ENCODE measurements around the gene POLD3.
A peak's percentile ranks its signal among the peaks of the same experiment; 100 is the strongest.

Gene POLD3

DNA sequence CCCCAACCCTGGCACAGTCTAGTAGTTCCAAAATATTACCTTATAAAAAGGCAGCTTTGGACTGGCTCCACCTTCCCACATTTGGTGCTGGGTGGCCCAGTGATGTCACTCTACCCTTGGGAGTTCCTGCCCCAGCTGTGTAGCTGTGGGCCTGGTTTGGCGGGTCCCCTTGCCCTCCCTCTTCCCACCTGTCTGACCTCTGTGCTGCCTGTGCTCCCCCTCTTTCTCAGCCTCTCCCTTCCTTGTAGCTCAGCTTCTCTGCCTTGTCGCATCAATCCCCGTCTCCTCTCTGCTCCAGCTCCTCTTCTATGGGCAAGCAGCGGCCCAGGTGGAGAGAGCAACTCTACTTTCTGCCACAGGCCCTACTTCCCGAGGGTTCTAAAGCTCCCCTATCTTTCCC, 84.2 kb downstream of the POLD3 start:
- no peak for DNase-seq

- no peak for DNase-seq
These were observed 84.7 kb downstream of the POLD3 start for GRCh38 chr11:74677131-74677530.

GRCh38 chr11:74678041-74678440, 85.7 kb downstream of the POLD3 start:
- no peak for DNase-seq

DNA sequence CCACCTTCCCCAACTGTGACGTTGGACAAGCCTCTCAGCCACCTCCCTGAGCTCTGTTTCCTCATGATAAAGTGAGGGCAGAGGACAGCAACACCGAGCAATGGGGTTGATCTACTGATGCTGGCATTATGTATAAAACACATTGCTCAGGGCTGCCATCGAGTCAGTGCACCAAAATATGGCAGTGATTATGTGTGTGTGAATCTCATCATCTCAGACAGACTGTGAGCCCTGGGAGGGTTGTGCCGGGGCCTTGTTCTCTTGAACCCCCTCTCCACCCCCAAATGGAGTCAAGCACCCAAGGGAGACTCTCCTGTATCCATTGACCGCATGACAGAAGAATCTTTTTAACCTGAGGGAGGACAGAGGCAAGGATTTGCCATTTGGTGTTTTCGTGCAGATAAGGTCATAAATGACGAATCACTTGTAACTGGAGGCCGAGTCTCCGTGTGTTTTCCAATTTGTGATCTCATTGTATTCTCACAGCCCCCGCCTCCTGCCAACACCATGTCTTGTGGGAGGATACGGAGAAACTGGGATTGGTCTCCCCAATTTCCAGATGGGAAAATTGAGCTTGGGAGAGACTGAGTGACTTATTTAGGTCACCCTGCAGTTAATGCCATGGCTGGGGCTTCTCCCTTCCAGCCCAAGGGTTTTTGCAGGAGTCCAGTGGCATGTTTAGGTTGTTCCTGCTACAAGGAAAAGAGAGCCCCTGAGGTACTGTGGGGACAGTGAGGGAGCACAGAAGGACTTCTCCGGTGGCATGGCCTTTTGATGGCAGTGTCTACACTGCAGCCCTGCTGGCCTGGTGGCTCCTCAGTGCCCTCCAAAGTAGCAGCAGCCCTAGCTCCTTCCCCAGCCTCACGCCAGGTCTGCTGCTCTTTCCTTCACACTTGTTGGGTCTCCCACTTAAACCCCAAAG, 86.5 kb downstream of the POLD3 start:
- no peak for DNase-seq

DNA sequence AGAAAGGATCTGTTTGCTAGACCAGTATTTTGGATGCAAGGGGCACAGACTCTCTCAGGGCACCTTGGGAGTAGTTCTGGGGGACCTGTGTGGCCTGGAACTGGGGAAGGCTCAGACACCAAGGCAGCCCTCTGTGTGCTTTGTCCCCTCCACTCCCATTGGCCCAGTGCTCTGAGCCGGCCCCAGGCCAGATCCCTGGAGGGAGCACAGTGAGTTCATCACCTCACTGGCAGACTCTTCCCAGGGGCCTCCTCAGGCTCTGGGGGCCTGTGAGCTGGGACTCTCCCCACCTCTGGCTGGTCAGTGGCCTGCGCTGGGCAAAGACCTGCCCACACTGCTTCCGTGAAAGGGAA, 87.1 kb downstream of the POLD3 start:
- no peak for DNase-seq

DNA sequence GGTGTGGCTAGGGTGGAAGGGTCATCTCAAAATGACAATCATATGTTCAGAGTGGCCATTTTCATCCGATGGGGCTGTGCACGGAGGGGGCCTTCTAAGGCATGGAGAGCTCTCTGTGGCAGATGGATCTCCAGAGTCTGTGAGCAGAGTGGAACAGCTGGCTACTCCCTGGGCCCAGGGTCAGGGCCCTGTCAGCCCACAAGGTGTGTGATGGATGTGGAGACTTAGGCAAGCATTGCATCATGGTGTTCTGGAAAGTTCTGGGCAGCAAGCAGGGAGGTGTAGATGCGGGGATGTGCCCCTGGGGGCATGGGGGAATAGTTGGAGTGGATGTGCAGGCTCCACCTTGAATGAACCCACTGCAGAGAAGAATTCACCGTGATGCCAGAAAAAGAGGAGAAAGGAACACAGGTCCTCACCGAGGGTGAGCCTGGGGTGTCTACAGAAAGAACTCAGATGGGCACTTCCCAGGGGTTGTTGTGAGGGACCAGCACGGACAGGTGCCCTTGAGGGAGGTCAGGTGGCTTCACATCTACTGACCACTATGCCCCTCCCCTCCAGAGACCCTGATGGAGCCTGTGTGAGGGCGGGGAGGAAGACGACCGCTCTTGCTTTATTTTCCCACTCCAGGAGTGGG, 87.8 kb downstream of the POLD3 start:
- no peak for DNase-seq

- no peak for DNase-seq
These were observed 88.5 kb downstream of the POLD3 start for GRCh38 chr11:74680703-74681531.

DNA sequence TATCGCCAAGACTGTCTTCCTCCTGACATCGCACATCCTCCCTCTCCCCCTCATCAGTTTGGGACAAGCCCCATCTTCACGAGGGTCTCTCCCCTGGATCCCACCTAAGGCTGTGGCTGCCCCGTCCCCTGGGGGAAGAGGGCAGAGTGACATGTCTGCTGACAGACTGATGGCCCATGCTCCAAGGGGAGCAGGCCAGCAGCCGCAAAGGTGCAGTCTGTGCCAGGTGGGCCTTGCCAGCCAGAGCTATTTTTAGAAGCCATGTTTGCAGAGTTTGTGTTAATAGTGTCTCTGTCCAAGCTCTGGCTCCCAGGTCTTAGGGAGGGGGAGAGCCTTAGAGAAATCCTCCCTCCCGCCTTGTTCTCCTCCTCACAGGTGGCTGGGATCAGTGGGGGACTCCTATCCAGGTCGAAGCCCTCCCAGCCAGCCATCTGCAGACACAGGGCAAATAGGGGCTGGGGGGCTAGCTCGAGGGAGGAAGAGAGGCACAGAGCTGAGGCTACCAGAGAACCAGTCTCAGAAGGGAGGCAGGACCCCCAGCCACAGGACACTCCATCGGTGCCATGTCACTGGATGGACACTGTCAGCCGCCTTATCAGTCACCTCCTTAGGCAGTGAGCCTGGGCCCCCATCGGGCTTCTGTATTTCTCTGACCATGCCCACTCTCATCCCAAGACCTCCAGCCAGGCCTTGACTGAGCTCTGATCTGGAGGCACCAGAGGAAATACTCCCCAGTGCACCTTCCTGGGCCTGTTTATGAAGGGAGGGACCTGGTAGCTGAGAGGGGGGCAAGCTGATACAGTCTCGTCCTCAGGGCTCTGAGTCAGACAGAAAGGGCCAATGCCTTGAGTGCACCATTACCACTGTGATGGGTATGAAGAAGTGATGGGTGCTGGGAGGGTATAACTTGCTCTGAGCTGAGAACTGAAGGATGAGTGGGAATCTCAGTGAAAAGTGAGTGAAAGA, 89.6 kb downstream of the POLD3 start:
- no peak for DNase-seq

- no peak for DNase-seq
These were observed 90.4 kb downstream of the POLD3 start for GRCh38 chr11:74682731-74683278.

DNA sequence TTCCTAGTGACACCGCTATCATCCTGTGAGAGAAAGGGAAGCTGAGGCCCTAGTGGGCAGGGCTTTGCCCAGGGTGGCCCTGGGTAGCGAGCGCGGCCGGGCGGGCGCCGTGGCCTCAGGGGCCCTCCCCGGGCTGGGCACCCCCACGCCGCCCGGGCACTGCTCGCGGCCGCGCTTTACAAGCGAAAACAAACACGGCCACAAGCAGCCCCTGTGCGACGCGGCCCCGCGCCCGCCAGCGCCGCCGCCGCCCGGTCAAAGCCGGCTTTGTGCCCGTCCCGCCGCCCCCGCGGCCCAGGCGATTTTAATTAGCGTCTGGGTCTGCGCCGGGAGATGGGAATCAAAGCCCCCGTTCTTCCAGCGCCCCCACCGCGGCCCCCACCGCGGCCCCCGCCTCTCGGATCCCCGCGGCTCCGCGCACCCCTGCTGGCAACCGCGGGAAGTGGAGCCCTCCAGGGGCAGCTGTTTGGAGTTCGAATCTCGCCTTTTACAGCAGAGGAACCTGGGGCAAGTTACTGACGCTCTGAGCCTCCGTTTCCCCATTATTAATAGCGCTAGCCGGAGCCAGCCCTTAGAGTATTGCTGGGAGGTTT, 91.0 kb downstream of the POLD3 start:
- DNase-seq: peak; percentile 39

DNA sequence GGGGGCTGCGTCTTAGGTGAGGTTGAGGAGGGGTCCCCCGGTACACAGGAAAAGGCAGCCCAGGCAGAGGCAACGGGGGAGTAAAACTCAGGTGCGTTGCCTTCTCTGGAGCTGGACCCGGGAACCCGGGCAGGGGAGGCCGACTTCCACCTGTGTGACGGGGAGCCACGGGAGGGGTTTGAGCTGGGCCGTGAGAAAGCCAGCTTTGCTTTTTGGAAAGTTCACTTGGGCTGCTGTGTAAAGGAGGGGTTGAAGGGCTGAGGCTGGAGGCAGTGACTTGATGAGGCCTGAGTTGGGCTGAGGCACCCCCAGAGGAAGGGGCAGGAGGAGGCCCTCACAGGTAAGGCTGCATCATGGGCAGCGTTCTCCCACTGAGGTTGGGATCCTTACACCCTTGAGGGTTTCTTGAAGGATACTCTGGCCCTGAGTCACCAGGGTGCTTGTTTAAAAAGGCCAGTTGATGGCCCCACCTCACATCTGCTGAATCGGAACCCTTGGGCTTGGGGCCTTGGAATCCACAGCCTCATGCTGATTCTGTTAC, 91.6 kb downstream of the POLD3 start:
- DNase-seq: no peak

- no peak for DNase-seq
These were observed 92.3 kb downstream of the POLD3 start for GRCh38 chr11:74684661-74685060.

DNA sequence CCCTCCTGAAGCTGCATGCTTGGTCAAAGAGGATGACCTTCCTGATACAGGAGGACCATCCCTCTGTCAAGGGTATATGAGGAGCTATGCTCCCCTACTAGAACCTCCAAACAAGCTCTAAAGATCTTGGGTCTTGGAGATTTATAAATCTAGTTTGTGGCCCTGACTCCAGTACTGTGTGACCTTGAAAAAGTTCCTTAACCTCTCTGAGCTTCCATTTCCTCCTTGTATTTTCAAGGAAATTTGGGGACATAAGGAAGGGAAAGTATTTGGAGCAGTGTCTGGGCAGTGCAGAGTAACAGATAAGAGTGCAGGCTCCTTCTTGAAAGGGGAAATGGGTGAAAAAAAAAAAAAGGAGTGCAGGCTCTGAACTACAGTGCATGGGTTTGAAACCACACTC, 93.0 kb downstream of the POLD3 start:
- no peak for DNase-seq

DNA sequence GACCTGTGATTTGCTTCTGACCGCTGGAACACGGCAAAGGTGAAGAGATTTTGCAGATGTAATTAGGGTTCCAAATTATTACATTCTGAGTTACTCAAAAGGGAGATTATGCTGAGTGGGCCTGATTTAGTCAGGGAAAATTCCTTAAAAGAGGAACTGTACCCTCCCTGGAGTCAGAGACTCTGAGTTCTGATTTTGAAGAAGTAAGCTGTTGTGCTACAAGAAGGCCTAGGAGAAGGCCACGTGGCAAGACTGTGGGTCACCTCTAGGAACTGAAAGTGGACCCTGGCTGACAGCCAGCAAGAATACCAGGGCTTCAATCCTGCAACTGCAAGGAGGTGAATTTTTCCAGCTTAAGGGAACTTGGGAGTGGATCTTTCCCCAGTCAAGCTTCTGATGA, 93.5 kb downstream of the POLD3 start:
- DNase-seq: no peak

DNA sequence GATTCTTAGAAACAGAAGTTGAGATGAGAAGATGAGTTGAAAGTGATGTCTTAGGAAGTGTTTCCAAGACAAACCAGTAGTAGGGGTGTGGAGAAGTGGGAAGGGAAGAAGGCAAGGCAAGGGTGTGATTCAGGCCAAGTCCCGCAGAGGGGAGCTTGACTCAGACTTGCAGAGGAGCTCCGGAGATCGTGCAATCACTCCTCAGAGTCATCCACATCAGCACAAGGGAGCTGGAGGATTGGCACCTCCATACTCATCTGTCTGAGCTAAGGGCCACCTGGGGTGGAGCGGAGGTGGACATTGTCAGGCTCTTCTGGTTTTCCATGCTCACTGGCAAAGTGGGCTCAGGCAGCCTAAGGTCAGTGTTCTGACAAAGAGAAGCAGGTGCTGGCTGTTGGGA, 94.4 kb downstream of the POLD3 start:
- DNase-seq: peak; percentile 56

DNA sequence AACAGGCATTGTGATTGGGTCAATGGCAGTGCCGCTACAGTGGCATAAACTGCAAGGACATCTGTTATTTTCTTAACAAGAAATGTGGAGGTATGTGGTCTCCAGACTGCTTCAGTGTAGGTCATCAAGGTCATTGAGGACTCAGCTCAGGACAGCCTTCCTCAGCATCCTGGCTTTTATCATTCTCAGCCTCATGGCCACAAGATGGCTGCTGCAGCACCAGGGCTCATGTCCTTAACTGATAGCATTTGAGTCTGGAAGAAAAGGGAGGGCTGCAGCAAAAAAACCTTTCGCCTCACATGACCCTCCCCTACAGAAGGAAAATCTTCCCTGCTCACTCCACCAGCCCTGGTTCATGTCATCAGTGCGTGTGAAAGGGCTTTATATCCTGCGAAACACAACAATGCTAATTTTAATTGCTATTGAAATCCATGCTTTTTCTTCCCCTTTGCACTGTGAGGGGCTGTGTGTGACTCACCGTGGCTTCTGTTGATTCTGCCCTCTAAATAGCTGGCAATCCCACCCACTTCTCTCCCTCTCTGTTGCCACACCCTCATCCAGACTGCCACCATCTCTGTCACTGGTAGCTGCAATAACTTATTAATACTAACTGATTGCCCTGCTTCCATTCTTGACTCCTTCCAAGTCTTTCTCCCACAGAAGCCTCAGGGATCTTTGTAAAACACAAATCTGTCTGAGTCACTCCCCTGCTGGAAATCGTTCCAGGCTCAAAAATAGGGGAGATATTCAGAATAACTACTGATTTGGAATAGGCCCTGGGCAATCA, 95.0 kb downstream of the POLD3 start:
- peak; percentile 36 for DNase-seq

- DNase-seq: no peak
These were observed 97.3 kb downstream of the POLD3 start for GRCh38 chr11:74689666-74690065.

DNA sequence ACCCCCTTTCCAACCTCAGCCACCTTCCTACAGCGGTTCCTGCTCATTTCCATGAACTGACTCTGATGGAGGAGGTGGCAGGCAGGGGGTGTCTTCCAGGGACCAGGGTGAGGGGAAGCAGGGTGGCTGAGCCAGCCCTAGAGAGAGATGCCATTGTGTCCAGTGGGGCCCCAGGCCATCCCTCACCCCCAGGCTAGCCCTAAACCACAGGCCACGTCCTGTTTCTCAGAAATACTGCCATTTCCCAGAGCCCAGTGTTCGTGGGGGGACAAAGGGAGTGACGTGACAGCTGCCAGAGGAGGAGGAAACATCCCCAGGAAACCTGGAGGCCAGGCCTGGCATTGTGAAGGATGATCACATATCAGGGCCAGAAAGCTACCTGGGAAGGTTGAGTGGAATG, 99.4 kb downstream of the POLD3 start:
- DNase-seq: no peak
